ENCODE measurements around the gene SERBP1.

GRCh38 chr1:67430358-67431155, at the start of gene SERBP1:
- TF ChIP-seq ZNF174 (tag by site-specific recombination; IDR thresholded peaks at IDR 0.05) = no peak
- TF ChIP-seq CTCF (tag by site-specific recombination; IDR thresholded peaks at IDR 0.05) = no peak
